SK-N-MC (cell line): ENCODE measurements around the gene CASZ1.

ENCODE experiments used
- DNase-seq: peaks from one replicate; pipeline ENCODE4 v3.0.0-alpha.2; 2011; ENCODE audit warnings: low read depth, low spot score
- H3K27ac ChIP-seq: fragments of 200-600 bp; sonication (generic); 2 replicates; pipeline ENCODE4 v1.5.1; 2016; ENCODE audit warnings: mixed run types
- H3K36me3 ChIP-seq: fragments of 200-600 bp; sonication (generic); 2 replicates; pipeline ENCODE4 v1.6.1; 2017; ENCODE audit warnings: antibody characterized with exemption, low read length, mixed read lengths; ENCODE audit not compliant: insufficient read depth
- H3K4me3 ChIP-seq: fragments of 200-600 bp; sonication (generic); 2 replicates; pipeline ENCODE4 v1.5.1; 2016
- H3K9ac ChIP-seq: fragments of 200-600 bp; sonication (generic); 2 replicates; pipeline ENCODE4 v1.8.0; 2017; ENCODE audit warnings: mixed run types, mixed read lengths; ENCODE audit not compliant: insufficient read length
- H3K9me3 ChIP-seq: fragments of 200-600 bp; sonication (generic); 2 replicates; pipeline ENCODE4 v1.6.1; 2017; ENCODE audit warnings: low read depth, mild to moderate bottlenecking, antibody characterized with exemption, low read length, moderate library complexity, mixed read lengths
- EZH2 ChIP-seq: fragments of 200-600 bp; sonication (generic); IDR thresholded peaks from one replicate; pipeline ENCODE4 v1.6.1; 2017; ENCODE audit warnings: antibody characterized with exemption
- FOXP2 ChIP-seq: optimal IDR thresholded peaks from 2 replicates; pipeline ENCODE3; 2011; ENCODE audit warnings: mild to moderate bottlenecking, moderate library complexity; ENCODE audit not compliant: insufficient read depth; ENCODE audit errors: extremely low read length, control extremely low read depth
- POLR2AphosphoS5 ChIP-seq: IDR thresholded peaks from 2 replicates; pipeline ENCODE4 v1.6.1; 2012; ENCODE audit warnings: mild to moderate bottlenecking, low read depth, low read length, borderline replicate concordance

Gene CASZ1

GRCh38 chr1:10734375-10734774 lies 62.1 kb downstream of the CASZ1 start:
- Histone ChIP-seq H3K36me3 (no peaks in the 10 kb centered on the region), H3K4me3 (no peak overlapping the region), H3K9ac (no peak overlapping the region), H3K27ac (no peak overlapping the region), H3K9me3 (no peaks in the 10 kb centered on the region)
- no peak for DNase-seq
- no peak for TF ChIP-seq FOXP2
- TF ChIP-seq POLR2AphosphoS5 = no peak
- no peak for TF ChIP-seq EZH2

- H3K9me3 ChIP-seq = no peaks in the 10 kb centered on the region
- H3K9ac ChIP-seq = no peak overlapping the region
- no peak for DNase-seq
- no peaks in the 10 kb centered on the region for H3K36me3 ChIP-seq
- no peak overlapping the region for H3K4me3 ChIP-seq
- H3K27ac ChIP-seq = no peak overlapping the region
- no peak for TF ChIP-seq POLR2AphosphoS5
These were observed 62.7 kb downstream of the CASZ1 start for GRCh38 chr1:10733474-10734366.

- H3K9ac ChIP-seq = no peak overlapping the region
- no peak overlapping the region for H3K27ac ChIP-seq
- TF ChIP-seq FOXP2 = no peak
- H3K4me3 ChIP-seq = no peak overlapping the region
- DNase-seq = no peak
- H3K36me3 ChIP-seq = no peaks in the 10 kb centered on the region
- no peaks in the 10 kb centered on the region for H3K9me3 ChIP-seq
These were observed 65.5 kb downstream of the CASZ1 start for GRCh38 chr1:10730985-10731384.

- no peak overlapping the region for H3K9ac ChIP-seq
- no peak overlapping the region for H3K27ac ChIP-seq
- no peaks in the 10 kb centered on the region for H3K9me3 ChIP-seq
- DNase-seq = no peak
- no peaks in the 10 kb centered on the region for H3K36me3 ChIP-seq
- no peak for TF ChIP-seq EZH2
- TF ChIP-seq POLR2AphosphoS5 = no peak
- TF ChIP-seq FOXP2 = no peak
- no peak overlapping the region for H3K4me3 ChIP-seq
These were observed 67.6 kb downstream of the CASZ1 start for GRCh38 chr1:10728595-10729410.

- Histone ChIP-seq H3K27ac (no peak overlapping the region), H3K9ac (no peak overlapping the region), H3K36me3 (no peaks in the 10 kb centered on the region), H3K4me3 (no peak overlapping the region), H3K9me3 (no peaks in the 10 kb centered on the region)
- TF ChIP-seq POLR2AphosphoS5 (no peak), FOXP2 (no peak), EZH2 (no peak)
- no peak for DNase-seq
These were observed 68.7 kb downstream of the CASZ1 start for GRCh38 chr1:10727751-10728232.

GRCh38 chr1:10726355-10726754 lies 70.1 kb downstream of the CASZ1 start:
- H3K27ac ChIP-seq = no peak overlapping the region
- H3K4me3 ChIP-seq = peak overlapping the region; percentile 73; the same call in 1 of the 2 replicates
- TF ChIP-seq FOXP2 (no peak), POLR2AphosphoS5 (no peak), EZH2 (no peak)
- no peaks in the 10 kb centered on the region for H3K9me3 ChIP-seq
- no peak for DNase-seq
- H3K9ac ChIP-seq = no peak overlapping the region
- no peaks in the 10 kb centered on the region for H3K36me3 ChIP-seq

GRCh38 chr1:10724948-10725847 lies 71.2 kb downstream of the CASZ1 start:
- TF ChIP-seq EZH2 (no peak), POLR2AphosphoS5 (peak; percentile 32; the same call in 1 of the 2 replicates), FOXP2 (peak; percentile 29)
- DNase-seq = peak; percentile 78
- Histone ChIP-seq H3K4me3 (peak overlapping the region; percentile 73), H3K36me3 (no peaks in the 10 kb centered on the region), H3K9ac (peak overlapping the region; percentile 5), H3K27ac (peak overlapping the region; percentile 89), H3K9me3 (no peaks in the 10 kb centered on the region)
